ENCODE data around the gene OTUD5.

The OTUD5 gene

GRCh38 chrX:48933757-48934156 lies 23.6 kb downstream of the OTUD5 start:
- no peaks in the 10 kb centered on the region; the same call in 1 of the 2 replicates for H3K36me3 ChIP-seq
- no peak for DNase-seq
- no peak overlapping the region for H3K4me3 ChIP-seq (ENCODE audit: low read depth, low read length)
- H3K27me3 ChIP-seq: no peaks in the 10 kb centered on the region
- no peaks in the 10 kb centered on the region for H3K4me1 ChIP-seq
- TF ChIP-seq, protein P1, sequence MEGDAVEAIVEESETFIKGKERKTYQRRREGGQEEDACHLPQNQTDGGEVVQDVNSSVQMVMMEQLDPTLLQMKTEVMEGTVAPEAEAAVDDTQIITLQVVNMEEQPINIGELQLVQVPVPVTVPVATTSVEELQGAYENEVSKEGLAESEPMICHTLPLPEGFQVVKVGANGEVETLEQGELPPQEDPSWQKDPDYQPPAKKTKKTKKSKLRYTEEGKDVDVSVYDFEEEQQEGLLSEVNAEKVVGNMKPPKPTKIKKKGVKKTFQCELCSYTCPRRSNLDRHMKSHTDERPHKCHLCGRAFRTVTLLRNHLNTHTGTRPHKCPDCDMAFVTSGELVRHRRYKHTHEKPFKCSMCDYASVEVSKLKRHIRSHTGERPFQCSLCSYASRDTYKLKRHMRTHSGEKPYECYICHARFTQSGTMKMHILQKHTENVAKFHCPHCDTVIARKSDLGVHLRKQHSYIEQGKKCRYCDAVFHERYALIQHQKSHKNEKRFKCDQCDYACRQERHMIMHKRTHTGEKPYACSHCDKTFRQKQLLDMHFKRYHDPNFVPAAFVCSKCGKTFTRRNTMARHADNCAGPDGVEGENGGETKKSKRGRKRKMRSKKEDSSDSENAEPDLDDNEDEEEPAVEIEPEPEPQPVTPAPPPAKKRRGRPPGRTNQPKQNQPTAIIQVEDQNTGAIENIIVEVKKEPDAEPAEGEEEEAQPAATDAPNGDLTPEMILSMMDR (IDR thresholded peaks at IDR 0.05; ENCODE audit: low read depth, low read length): no peak
- H3K9me3 ChIP-seq: no peaks in the 10 kb centered on the region

- TF ChIP-seq, protein P1 (IDR thresholded peaks at IDR 0.05; ENCODE audit: low read depth, low read length): no peak
- Histone ChIP-seq H3K27me3 (no peaks in the 10 kb centered on the region), H3K36me3 (no peaks in the 10 kb centered on the region; the same call in 1 of the 2 replicates), H3K4me1 (no peaks in the 10 kb centered on the region), H3K4me3 (ENCODE audit: low read depth, low read length) (no peak overlapping the region), H3K9me3 (no peaks in the 10 kb centered on the region)
- DNase-seq: no peak
These were observed 29.5 kb downstream of the OTUD5 start for GRCh38 chrX:48927736-48928382.

GRCh38 chrX:48927123-48927522 lies 30.3 kb downstream of the OTUD5 start:
- H3K4me3 ChIP-seq (ENCODE audit: low read depth, low read length): no peak overlapping the region
- H3K9me3 ChIP-seq: no peaks in the 10 kb centered on the region
- DNase-seq: no peak
- H3K36me3 ChIP-seq: no peaks in the 10 kb centered on the region; the same call in 1 of the 2 replicates
- TF ChIP-seq, protein P1 (IDR thresholded peaks at IDR 0.05; ENCODE audit: low read depth, low read length): no peak
- H3K27me3 ChIP-seq: no peaks in the 10 kb centered on the region
- H3K4me1 ChIP-seq: no peaks in the 10 kb centered on the region

DNA sequence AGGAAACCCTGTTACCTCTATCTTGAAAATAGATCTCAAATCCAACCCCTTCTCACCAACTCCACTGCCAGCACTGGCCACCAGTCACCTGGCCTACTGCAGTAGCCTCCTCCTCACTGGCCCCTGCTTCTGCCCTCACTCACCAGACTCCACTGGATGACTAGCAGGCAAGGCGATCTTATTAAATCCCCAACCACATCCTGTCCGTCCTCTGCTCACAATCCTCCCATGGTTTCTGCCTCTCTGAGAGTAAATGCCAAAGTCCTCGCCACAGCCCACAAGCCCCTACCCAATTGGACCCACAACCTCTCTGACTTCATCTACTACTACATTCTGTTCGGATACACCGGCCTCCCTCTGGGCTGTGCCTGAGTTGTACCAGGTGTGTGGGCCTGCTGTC lies 33.1 kb downstream of the OTUD5 start:
- no peak overlapping the region for H3K4me3 ChIP-seq (ENCODE audit: low read depth, low read length)
- no peaks in the 10 kb centered on the region for H3K27me3 ChIP-seq
- H3K36me3 ChIP-seq: no peaks in the 10 kb centered on the region; the same call in 1 of the 2 replicates
- TF ChIP-seq, protein P1 (IDR thresholded peaks at IDR 0.05; ENCODE audit: low read depth, low read length): no peak
- DNase-seq: no peak
- H3K9me3 ChIP-seq: no peaks in the 10 kb centered on the region
- H3K4me1 ChIP-seq: no peaks in the 10 kb centered on the region

DNA sequence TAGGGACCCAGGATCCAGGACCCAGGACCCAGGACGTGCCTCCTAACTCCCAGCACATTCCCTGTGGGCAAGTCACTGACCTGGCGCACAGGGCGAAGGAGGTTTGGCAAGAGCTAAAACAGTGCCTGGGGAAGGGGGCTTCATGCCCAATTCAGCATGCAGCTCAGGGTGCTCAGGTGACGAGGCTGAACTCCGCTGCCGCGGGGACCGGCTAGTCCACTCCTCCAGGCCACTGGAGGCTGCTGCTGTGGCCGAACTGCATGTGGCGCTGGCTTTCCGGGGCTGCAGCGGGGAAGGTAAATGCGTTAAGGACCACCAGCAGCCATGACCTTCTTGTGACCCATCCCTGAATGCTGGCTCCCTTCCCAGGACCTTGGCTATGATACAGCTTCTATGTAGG lies 33.6 kb downstream of the OTUD5 start:
- TF ChIP-seq, protein P1 (IDR thresholded peaks at IDR 0.05; ENCODE audit: low read depth, low read length): no peak
- Histone ChIP-seq H3K4me1 (no peaks in the 10 kb centered on the region), H3K27me3 (no peaks in the 10 kb centered on the region), H3K4me3 (ENCODE audit: low read depth, low read length) (no peak overlapping the region), H3K36me3 (no peaks in the 10 kb centered on the region; the same call in 1 of the 2 replicates), H3K9me3 (no peaks in the 10 kb centered on the region)
- DNase-seq: no peak

GRCh38 chrX:48920718-48921104 lies 36.7 kb downstream of the OTUD5 start:
- H3K36me3 ChIP-seq: no peaks in the 10 kb centered on the region; the same call in 1 of the 2 replicates
- TF ChIP-seq, protein P1 (IDR thresholded peaks at IDR 0.05; ENCODE audit: low read depth, low read length): no peak
- DNase-seq: no peak
- H3K4me1 ChIP-seq: no peaks in the 10 kb centered on the region
- no peaks in the 10 kb centered on the region for H3K9me3 ChIP-seq
- H3K27me3 ChIP-seq: no peaks in the 10 kb centered on the region
- H3K4me3 ChIP-seq (ENCODE audit: low read depth, low read length): no peak overlapping the region
